GM18507 (cell line): ENCODE measurements around the gene NUP210.
"Not testable (repeated sequence)": the region's sequence is repeated elsewhere in the genome, so short reads cannot be mapped to it uniquely, and the experiment has no call there.

Experiments
- DNase-seq: peaks from one replicate; pipeline ENCODE4 v3.0.0; 2011; ENCODE audit warnings: low read depth; ENCODE audit not compliant: insufficient read length; ENCODE audit errors: extremely low spot score
- FAIRE-seq: peaks from 2 replicates; lab custom pipeline; 2011; peaks lifted over from hg19 to GRCh38; lab: Jason Lieb, UNC

NUP210 gene

DNA sequence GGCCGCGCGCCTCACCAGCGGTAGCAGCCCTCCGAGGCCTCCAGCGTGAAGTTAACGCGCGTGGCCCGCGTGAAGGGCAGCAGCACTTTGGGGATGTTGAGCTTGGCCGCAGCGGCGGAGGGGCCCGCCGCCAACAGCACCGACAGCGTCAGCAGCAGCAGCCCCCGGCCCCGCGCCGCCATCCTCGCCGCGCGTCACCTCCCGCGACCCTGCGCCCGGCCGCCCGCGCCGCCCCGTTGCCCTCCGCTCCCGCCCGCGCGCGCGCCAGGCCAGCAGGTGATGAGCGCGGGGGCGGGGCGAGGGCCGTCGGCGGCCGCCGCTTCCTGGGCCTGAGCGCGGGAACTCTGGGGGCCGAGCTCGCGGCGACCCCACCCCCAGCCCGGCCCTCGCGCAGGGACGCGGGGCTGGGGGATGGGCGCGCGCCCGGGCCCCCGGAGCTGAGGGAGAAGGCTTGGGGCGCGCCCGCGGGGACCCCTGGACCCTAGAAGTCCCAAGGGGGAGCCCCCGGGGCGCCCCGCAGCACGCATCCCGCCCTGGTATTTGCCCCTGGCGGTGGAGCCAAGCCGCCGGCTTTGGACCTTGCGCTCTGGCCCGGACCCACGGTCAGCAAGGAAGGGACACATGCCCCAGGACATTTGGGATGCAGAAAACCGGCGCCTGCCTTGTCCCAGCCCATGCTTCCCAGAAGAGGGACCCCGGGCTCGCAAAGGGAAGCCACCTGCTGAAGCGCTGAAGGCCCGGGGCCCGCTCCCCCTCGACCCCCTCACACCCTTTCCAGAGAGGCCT lies at the start of gene NUP210:
TSS of gene NUP210 (minus strand) at position 278 of the 786 bp plus-strand sequence. CDS start at position 182, 96 bp downstream.
- FAIRE-seq, result no peak

DNA sequence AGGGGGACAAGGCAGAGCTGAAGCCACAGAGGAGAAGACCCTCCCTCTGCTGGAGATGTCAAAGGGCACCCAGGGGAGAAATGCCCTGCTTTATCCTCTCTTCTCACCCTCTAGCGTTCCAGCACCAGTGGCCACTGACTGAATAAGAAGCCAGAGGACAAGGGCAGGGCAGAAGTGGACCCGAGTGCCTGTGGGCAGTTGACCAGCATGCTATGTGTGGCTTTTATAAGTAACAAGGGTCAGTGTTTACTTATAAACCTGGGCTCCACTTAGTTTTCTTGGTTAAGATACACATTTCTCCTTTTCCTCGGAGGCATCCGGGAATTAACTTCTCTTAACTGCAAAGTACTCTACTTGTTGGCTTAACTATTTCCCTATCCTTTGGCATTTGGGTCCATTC lies 46.7 kb upstream of the NUP210 start:
- DNase-seq, result no peak
- no peak for FAIRE-seq

More for the DNA sequence above, at the start of gene NUP210:
- peak; percentile 76 for DNase-seq

DNA sequence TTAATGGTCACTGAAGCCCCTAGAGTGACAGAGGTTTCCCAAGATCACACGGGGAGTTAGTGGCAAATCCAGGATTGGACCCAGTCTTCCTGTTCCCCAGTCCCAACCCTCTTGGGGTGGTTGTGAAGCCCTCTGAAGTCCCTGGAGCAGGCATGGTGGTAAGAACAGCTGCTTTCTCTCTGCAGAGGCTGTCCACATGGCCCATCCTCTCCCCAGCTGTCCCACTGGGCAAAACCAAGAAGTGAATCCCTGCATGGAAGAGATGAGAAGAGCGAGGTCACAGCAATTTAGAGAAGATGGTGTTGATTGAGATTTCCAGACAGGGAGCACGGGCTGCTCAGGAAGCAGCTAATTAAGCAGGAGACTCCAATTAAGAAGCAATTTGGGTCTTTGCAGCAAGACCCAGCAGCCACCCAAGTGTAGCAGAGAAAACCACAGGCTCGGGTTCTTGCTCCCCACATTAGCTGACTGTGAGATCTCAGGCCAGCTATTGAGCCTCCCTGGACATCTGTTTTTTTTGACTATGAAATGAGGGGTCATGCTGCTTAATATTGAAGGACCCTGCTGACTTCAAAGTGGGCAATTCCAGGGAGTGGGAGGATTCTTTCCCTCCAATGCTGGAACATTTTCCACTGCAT lies 45.2 kb upstream of the NUP210 start:
- FAIRE-seq (no peak), DNase-seq (no peak)

DNA sequence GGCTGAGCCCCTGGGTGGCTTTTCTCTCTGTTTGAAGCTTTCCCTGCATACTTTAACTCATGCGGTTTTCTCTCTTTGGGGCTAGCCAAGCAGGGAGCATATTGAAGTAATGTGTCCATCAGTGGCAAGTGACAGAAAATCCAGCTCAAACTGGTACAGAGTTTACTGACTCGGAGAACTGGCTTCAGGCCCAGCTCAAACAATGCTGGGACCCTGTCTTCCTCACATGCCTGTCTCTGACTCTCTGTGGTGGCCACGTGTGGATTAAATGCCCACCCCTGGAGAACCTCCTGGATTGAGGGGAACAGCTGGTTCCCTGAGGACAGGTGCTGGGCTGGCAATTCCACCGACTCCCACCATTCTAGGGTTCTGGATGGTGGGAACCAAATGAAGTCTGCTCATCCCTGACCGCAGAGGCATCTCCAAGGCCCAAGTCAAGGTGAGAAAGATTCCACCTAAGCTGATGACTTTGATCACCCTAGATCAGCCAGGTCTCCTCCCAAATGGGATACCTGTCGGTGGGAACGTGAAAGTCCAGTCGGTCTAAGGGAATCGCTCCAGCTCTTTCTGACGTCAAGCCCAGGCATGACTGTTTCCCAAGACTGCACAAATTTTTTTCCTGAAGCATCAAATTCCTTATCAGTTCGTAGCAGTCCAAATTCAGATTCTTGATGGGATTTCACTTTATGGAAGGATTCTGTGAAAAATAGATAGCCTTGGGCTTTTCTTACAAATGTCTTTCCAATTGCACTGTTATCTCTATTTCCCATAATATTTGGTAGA lies 43.7 kb upstream of the NUP210 start:
- DNase-seq (no peak), FAIRE-seq (no peak)

DNA sequence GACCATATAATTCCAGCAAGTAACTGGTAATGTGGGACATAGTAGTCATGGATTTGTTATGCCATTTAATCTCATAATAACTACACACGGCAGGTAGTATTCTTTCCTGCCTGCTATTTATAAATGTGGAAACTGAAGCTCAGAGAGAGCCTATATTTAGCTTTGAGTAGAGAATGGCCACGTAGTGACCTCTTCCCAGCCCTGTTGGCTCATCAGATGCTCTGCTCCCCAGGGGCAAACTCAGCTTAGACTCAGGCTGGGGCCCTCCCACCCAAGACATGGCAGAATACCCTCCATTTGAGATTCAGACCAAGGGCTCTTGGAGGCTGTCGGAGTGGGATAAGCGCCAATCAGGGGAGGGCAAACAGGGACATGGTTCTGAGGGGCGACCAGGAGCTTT lies 42.7 kb upstream of the NUP210 start:
- no peak for DNase-seq
- FAIRE-seq, result no peak

DNA sequence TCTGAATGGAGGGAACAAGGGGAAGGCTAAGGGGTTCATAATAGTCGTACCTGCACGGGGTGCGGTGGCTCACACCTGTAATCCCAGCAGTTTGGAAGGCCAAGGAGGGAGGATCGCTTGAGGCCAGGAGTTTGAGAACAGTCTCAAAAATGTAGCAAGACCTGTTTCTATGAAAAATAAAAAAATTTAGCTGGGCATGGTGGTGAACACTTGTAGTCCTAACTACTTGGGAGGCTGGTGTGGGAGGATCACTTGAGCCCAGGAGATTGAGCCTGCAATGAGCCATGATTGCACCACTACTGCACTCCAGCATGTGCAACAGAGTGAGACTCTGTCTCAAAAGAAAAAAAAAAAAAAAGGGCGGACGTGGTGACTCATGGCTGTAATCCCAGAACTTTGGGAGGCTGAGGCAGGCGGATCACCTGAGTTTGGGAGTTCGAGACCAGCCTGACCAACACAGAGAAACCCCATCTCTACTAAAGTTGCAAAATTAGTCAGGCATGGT lies 42.1 kb upstream of the NUP210 start:
- no peak for DNase-seq
- FAIRE-seq, result no peak

DNA sequence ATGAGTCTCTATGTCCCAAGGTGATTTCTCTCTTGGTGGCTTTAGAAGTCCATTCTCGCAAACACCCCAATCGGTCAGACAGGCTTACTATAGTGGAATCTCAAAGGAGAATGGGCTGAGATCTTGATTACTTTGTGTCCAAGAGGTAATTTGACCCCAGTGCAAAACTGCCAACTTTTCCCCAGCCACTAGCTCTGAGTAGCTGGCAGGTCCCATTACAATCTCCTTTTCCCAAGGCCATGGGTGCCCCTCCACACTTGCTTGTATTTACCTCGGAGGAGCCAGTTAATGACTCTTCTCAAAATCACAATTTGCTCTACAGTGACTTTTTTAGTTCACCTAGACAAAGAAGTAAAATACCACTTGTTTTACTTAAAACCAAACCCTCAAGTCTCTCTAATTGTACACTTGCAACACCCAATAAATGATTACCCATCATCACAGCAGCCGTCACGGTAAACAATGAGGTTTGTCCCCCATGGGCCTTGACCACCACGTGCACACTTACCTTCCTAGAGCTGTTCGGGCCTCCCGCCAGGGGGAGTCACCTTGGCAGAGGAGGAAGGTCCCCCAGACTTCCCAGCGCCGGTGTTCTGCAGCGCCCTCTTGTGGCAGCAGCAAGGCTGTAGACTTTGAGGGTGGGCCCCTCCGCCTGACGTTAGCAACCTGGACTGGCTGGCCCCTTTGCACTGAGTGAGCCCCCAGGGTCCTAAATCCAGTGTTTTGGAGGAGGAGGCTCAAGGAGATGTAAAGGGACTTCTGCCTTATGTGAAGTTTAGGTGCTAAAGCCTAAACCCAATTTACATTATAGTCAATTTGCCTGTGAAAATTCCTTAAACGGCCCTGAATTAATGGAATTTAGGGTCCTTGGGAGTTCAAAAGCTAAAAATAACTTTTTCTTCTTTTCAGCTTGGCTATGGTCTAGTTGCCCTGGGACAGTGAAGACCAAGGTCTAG lies 41.3 kb upstream of the NUP210 start:
- FAIRE-seq (peak; percentile 15), DNase-seq (no peak)

DNA sequence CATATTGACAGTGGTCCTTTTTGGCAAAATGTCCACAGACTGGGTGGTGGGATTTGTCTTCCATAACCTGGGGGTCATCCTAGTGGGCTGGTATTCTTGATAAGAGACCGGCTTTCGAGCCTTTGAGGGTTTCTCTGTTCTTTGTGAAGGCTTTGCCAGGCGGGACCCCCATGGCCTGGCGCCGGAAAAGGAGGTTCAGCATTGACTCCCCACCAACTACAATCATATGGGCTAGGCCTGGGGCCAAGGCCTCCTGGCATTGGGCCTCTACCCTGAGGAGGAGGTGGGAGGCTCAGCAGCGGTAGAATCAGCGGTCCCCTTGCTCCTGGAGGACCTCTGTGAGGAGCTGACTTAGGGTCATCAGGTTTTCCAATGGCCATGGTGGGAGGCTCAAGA lies 40.2 kb upstream of the NUP210 start:
- no peak for DNase-seq
- FAIRE-seq, result no peak

DNA sequence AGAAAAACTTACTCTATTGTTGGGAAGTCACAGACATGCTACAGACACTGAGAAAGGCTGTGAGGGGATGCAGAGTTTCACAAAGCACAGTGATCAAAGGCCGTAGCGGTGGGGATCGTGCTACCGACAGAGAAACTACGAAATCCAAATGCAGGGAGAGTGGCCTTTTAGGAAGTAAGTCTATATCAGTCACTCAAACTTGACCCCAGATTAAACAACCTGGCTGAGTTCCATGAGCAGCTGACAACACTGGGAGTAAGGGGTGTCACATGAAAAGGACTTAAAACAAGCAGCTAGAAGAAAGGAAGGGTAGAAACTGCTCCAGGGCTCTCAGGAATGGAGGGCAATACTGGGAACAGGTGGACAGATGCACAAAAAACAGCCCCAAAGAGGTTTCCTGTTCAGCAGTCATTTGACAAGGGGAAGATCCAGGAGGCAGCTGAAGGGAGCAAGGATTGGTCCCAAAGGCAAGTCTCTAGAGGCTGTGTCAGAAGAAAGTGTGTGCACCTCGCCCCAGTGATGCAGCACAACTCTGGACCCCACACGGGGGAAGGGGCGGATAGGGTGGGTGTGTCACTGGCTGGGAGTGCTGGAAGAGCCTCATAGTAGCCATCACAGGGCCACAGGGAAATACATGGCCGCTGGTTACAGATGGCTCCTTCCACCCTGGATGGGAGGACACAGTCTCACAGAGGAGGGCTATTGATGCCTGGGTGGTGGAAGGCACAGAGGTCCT lies 39.7 kb upstream of the NUP210 start:
- DNase-seq, result no peak
- FAIRE-seq, result no peak

DNA sequence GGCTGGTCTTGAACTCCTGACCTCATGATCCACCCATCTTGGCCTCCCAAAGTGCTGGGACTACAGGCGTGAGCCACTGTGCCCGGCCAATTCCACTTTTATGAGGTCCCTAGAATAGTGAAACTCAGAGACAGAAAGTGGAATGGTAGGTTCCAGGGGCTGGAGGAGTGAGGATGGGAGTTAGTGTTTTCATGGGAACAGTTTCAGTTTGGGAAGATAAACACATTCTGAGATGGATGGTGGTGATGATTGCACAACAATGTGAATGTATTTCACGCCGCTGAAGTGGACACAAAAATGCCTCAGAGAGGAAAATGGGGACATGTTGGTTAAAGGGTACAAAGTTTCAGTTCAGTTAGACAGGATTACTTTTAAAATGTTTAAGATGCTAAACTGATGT lies 37.5 kb upstream of the NUP210 start:
- DNase-seq (no peak), FAIRE-seq (no peak)

DNA sequence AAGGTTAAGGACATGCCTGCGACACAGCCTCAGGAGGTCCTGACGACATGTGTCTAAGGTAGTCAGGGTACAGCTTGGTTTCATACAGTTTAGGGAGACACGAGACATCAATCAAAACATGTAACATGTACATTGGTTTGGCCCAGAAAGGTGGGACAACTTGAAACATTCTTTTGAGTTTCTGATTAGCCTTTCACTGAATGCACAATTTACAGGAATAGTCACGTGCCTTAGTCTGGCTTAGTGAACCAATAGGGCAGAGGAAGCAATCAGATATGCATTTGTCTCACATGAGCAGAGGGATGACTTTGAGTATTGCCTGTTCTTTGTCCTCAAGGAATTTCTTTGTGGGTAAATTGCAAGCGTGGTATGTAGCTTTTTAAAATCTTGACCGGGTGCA lies 35.5 kb upstream of the NUP210 start:
- DNase-seq, result no peak
- no peak for FAIRE-seq

DNA sequence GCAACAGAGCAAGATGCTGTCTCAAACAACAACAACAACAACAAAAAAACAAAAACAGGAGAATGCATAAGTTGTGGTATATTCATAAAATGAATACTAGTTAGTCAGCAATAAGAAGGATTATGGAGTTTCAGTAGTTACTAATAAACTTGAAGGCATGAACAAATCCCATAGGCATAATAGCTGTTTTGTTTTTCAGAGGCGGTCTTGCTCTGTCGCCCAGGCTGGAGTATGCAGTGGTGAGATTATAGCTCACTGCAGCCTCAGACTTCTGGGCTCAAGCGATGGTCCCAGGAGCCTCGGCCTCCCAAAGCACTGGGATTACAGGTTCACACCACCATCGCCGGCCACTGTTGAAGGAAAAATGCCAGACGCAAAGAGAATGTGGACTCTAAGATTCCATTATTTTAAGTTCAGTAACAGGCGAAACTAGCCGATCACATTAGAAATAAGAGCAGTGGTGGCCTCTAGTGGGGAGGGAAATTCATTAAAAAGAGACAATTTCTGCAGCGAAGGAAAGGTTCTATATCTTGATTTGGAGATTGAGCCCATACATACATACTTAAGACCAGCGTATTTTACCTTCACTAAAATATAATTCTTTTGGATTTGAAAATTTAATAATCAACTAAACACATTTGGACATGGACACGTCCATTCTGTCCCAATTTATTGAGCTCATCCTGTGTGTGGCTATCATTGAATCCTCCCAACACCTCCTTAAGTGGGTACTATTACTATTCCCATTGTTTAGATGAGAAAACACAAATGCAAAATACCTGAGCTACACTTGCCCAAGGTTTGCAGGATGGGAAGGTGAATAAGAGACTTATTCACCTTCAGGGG lies 32.6 kb upstream of the NUP210 start:
- DNase-seq (no peak), FAIRE-seq (peak; percentile 72)

DNA sequence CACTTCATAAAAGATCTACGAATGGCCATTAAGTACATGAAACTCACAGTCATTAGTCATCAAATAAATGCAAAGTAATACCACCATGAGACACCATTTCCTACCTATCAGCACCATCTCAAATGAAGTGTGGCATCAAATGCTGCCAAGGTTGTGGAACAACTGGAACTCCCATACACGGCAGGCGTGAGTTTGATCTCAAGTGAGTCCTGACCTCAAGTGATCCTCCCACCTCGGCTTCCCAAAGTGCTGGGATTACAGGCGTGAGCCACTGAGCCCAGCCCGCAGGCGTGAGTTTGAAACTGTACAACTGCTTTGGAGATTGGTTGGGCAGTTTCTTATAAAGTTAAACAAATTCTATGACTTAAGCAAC lies 31.2 kb upstream of the NUP210 start:
- FAIRE-seq, result no peak
- no peak for DNase-seq

DNA sequence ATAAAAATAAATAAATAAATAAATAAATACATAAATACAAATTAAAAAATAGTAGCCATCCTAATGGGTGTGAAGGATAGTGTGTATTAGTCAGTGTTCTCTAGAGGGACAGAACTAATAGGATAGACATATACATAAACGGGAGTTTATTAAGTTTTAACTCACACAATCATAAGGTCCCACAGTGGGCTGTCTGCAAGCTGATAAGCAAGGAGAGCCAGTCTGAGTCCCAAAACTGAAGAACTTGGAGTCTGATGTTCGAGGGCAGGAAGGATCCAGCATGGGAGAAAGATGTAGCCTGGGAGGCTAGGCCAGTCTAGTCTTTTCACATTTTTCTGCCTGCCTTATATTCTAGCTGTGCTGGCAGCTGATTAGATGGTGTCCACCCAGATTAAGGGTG lies 22.8 kb upstream of the NUP210 start:
- FAIRE-seq, result not testable (repeated sequence)

DNA sequence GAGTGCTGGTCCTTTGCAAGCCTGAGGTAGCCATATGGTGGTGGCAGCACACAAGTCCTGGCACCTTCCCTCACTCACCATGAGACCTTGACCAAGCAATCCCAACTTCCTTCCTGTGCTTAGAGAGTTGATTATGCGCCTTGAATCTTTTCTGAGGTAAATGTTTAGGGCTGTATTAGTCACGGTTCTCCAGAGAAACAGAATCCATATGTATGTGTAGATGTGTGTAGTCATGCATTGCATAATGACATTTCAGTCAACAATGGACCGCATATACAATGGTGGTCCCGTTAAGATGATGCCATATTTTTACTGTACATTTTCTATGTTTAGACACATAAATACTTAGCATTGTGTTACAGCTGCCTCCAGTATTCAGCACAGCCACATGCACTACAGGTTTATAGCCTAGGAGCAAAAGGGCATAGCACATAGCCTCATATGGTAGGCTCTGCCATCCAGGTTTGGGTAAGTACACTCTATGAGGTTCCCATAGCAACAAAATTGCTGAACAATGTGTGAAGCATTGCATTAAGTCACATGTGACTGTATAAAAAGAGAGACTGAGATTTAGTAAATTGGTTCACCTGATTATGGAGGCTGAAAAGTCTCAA lies 20.2 kb upstream of the NUP210 start:
- DNase-seq, result no peak
- FAIRE-seq, result no peak

More for the DNA sequence above, 22.8 kb upstream of the NUP210 start:
- DNase-seq, result not testable (repeated sequence)

DNA sequence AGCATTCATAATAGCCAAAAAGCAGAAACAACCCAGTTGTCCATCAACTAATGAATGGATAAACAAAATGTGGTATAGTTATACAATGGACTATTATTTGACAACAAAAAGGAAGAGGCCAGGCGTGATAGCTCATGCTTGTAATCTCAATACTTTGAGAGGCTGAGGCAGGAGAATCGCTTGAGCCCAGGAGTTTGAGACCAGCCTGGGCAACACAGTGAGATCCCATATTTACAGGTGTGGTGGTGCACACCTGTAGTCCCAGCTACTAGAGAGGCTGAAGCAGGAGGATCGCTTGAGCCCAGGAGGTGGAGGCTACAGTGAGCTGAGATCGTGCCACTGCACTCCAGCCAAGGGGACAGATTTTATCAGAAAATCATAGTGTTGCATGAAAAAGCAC lies 16.1 kb upstream of the NUP210 start:
- not testable (repeated sequence) for DNase-seq, FAIRE-seq

DNA sequence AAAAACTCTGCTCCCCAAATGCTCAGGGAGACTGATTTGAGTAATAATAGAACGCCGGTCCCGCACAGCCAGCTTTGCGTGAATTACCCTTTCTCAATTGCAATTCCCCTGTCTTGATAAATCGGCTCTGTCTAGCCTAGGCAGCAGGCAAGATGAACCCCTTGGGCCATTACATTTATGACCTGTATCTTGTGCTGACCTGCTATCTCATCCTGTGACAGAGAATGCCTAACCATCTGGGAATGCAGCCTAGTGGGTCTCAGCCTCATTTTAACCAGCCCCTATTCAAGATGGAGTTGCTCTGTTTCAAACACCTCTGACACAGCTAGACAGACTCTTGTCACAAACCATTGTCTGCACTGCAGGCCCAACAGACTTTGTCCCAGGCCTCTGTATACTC lies 13.8 kb upstream of the NUP210 start:
- DNase-seq (no peak), FAIRE-seq (no peak)
